Measurements from ENCODE around the gene PTPRH.

GRCh38 chr19:55226788-55227187 lies 17.5 kb upstream of the PTPRH start:
- TF ChIP-seq EZH2 (IDR thresholded peaks at IDR 0.05; ENCODE audit: low read length), result no peak
- TF ChIP-seq, protein P1, sequence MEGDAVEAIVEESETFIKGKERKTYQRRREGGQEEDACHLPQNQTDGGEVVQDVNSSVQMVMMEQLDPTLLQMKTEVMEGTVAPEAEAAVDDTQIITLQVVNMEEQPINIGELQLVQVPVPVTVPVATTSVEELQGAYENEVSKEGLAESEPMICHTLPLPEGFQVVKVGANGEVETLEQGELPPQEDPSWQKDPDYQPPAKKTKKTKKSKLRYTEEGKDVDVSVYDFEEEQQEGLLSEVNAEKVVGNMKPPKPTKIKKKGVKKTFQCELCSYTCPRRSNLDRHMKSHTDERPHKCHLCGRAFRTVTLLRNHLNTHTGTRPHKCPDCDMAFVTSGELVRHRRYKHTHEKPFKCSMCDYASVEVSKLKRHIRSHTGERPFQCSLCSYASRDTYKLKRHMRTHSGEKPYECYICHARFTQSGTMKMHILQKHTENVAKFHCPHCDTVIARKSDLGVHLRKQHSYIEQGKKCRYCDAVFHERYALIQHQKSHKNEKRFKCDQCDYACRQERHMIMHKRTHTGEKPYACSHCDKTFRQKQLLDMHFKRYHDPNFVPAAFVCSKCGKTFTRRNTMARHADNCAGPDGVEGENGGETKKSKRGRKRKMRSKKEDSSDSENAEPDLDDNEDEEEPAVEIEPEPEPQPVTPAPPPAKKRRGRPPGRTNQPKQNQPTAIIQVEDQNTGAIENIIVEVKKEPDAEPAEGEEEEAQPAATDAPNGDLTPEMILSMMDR (optimal IDR thresholded peaks at IDR 0.05 in 1 of 3, IDR thresholded peaks at IDR 0.05 in 1 of 3, conservative IDR thresholded peaks at IDR 0.05 in 1 of 3; ENCODE audit: extremely low read depth in 1 of 3, insufficient read depth in 2 of 3, low read length in 3 of 3), result no peak
